ENCODE data around the gene NUB1. TPM values are rescaled to one million over a fixed set of nuclear protein-coding genes. Genes with fewer than 3 reads are reported as not detected.

NUB1 gene
- total RNA-seq, 4 donors from 2014 or later: 50.5 to 60.3 (median 54.8) TPM

DNA sequence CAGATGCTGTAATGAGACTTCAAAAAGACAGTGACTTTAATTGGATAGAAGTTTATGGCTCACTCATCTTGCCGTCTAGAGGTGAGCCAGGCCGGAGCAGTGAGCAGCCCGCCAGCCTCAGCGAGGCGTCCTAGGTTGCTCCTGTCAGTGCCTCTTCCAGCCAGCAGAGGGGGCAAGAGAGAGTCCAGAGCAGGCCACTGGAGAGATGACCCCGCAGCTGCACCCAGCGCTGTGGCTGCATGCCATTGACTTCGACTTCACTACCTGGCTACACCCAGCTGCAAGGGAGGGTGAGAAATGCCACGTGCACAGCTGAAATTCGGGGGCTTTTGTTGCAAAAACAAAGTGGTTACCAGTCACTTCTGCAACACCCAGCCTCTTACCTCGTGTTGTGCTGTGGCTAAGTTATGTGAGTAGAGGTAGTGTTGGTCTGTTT lies 26.5 kb downstream of the NUB1 start:
- Histone ChIP-seq H3K9me3 (no peaks in the 10 kb centered on the region), H3K4me3 (no peak overlapping the region), H3K4me1 (peaks cover 0 to 36% (median 25%) of the 10 kb centered on the region in 3 donors), H3K27ac (peak overlapping the region in 3 of 4 donors; percentile 77 to 86 (median 82)), H3K27me3 (no peaks in the 10 kb centered on the region), H3K36me3 (peaks cover 0 to 60% of the 10 kb centered on the region in 2 donors)
- TF ChIP-seq POLR2AphosphoS5 (IDR thresholded peaks at IDR 0.05) (peak; percentile 44), POLR2A (IDR thresholded peaks at IDR 0.05) (no peak), CTCF (IDR thresholded peaks at IDR 0.05) (peak; percentile 92 to 97 (median 94)), EP300 (IDR thresholded peaks at IDR 0.05) (no peak)
- WGBS, 2 donors (ENCODE audit: low coverage in 1 of 2): 11 to 28% methylated on average over 3 to 9 of the region's 11 CpGs
- peak; percentile 90 for ATAC-seq

- Histone ChIP-seq H3K27ac (no peak overlapping the region), H3K36me3 (peaks cover 0 to 78% of the 10 kb centered on the region in 2 donors), H3K27me3 (no peaks in the 10 kb centered on the region), H3K4me1 (peaks cover 0 to 27% (median 18%) of the 10 kb centered on the region in 3 donors), H3K9me3 (no peaks in the 10 kb centered on the region), H3K4me3 (no peak overlapping the region)
- no peak for TF ChIP-seq CTCF (IDR thresholded peaks at IDR 0.05)
- no peak for TF ChIP-seq POLR2AphosphoS5 (IDR thresholded peaks at IDR 0.05)
- no peak for TF ChIP-seq EP300 (IDR thresholded peaks at IDR 0.05)
- TF ChIP-seq POLR2A (IDR thresholded peaks at IDR 0.05): no peak
- 86 to 100% methylated on average over 1 of the region's 2 CpGs for WGBS, 2 donors (ENCODE audit: low coverage in 1 of 2)
- no peak for ATAC-seq
Observed at GRCh38 chr7:151371266-151371665, 29.7 kb downstream of the NUB1 start.

DNA sequence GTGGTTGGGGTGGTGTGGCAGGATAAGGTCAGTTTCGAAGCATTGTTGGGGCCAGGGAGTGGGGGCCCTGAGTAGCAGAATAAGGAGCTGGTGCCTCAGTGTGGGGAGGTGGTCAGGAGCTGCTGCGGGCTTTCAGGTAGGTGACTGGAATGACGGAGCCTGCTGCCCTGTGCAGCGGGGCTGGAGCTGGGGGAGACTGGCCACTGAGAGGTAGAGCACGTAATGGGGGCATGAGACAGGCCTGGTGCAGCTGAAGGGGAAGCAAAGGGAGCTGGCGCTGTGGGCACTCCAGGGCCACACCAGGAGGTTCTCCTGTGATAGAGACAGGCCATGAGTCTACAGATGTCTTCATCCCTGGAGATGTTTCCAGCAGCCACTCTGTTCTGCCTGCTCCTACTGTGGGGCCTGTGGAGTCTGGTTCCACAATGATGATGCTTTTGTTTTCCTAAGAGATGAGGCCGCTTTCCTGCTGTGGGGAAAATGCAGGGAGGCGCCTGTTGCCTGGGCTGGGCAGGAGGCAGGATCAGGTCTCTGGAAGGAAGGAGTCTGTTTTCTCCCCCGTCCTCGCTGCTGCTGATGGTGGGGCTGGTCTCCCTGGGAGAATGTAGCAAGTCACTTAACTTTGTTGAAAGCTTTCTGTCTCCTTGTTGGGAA lies 31.1 kb downstream of the NUB1 start:
- H3K9me3 ChIP-seq: no peaks in the 10 kb centered on the region
- 82 to 95% methylated on average over 4 to 7 of the region's 10 CpGs for WGBS, 2 donors (ENCODE audit: low coverage in 1 of 2)
- H3K36me3 ChIP-seq: peaks cover 0 to 93% of the 10 kb centered on the region in 2 donors
- TF ChIP-seq POLR2A (IDR thresholded peaks at IDR 0.05) (no peak), CTCF (IDR thresholded peaks at IDR 0.05) (no peak), EP300 (IDR thresholded peaks at IDR 0.05) (no peak), POLR2AphosphoS5 (IDR thresholded peaks at IDR 0.05) (no peak)
- no peak overlapping the region for H3K4me3 ChIP-seq
- no peaks in the 10 kb centered on the region for H3K27me3 ChIP-seq
- peaks cover 0 to 12% (median 7%) of the 10 kb centered on the region in 3 donors for H3K4me1 ChIP-seq
- ATAC-seq: no peak
- H3K27ac ChIP-seq: no peak overlapping the region

GRCh38 chr7:151373599-151373998 lies 32.0 kb downstream of the NUB1 start:
- peaks cover 0 to 98% of the 10 kb centered on the region in 2 donors for H3K36me3 ChIP-seq

More at GRCh38 chr7:151373599-151373998, 32.0 kb downstream of the NUB1 start:
- WGBS, 2 donors (ENCODE audit: low coverage in 1 of 2): 100% methylated on average over 1 of the region's 13 CpGs; no CpG with 5 or more reads in 1 of the 2 donors
- Histone ChIP-seq H3K27ac (no peak overlapping the region), H3K9me3 (no peaks in the 10 kb centered on the region), H3K4me3 (no peak overlapping the region), H3K27me3 (no peaks in the 10 kb centered on the region), H3K4me1 (peaks cover 0 to 3% (median 0%) of the 10 kb centered on the region in 3 donors)
- TF ChIP-seq EP300 (IDR thresholded peaks at IDR 0.05): no peak
- TF ChIP-seq POLR2AphosphoS5 (IDR thresholded peaks at IDR 0.05): no peak
- TF ChIP-seq POLR2A (IDR thresholded peaks at IDR 0.05): no peak
- no peak for TF ChIP-seq CTCF (IDR thresholded peaks at IDR 0.05)
- ATAC-seq: no peak
